Neural progenitor cell (in vitro differentiated cells): ENCODE results near the gene STAG1. TPM values are rescaled to one million over a fixed set of nuclear protein-coding genes. Genes with fewer than 3 reads are reported as not detected.

ENCODE experiments used
- DNase-seq: peaks from one replicate; pipeline ENCODE4 v3.0.0-alpha.2; 2016; ENCODE audit warnings: low spot score
- H2AFZ ChIP-seq: fragments of 200-600 bp; sonication (generic); replicated peaks from 2 replicates; pipeline ENCODE4 v1.6.1; 2016; ENCODE audit warnings: antibody characterized with exemption
- H3F3A ChIP-seq: fragments of 200-600 bp; sonication (generic); 2 replicates; pipeline ENCODE4 v1.6.1; 2016; ENCODE audit warnings: antibody characterized with exemption, low read depth
- H3K27ac ChIP-seq: fragments of 200-600 bp; sonication (generic); 2 replicates; pipeline ENCODE4 v1.5.1; 2016; ENCODE audit warnings: mild to moderate bottlenecking
- H3K27me3 ChIP-seq: fragments of 200-600 bp; sonication (generic); 2 replicates; pipeline ENCODE4 v1.6.1; 2016; ENCODE audit warnings: mild to moderate bottlenecking, moderate library complexity
- H3K36me3 ChIP-seq: fragments of 200-600 bp; sonication (generic); 2 replicates; pipeline ENCODE4 v1.5.1; 2016
- H3K4me1 ChIP-seq: fragments of 200-600 bp; sonication (generic); 2 replicates; pipeline ENCODE4 v1.6.1; 2016; ENCODE audit warnings: mixed run types
- H3K4me2 ChIP-seq: fragments of 200-600 bp; sonication (generic); 2 replicates; pipeline ENCODE4 v1.6.1; 2016
- H3K4me3 ChIP-seq: fragments of 200-600 bp; sonication (generic); 2 replicates; pipeline ENCODE4 v1.5.1; 2016
- H3K79me2 ChIP-seq: fragments of 200-600 bp; sonication (generic); 2 replicates; pipeline ENCODE4 v1.6.1; 2016; ENCODE audit warnings: low read depth
- H3K9ac ChIP-seq: fragments of 200-600 bp; sonication (generic); 2 replicates; pipeline ENCODE4 v1.6.1; 2016
- H3K9me3 ChIP-seq: fragments of 200-600 bp; sonication (generic); 2 replicates; pipeline ENCODE4 v1.5.1; 2016; ENCODE audit warnings: low read depth
- H4K20me1 ChIP-seq: fragments of 200-600 bp; sonication (generic); 2 replicates; pipeline ENCODE4 v1.6.1; 2016; ENCODE audit warnings: low read depth
- H3K27ac Mint-ChIP-seq: 3 replicates; pipeline ENCODE4 v1.8.0; 2021; ENCODE audit warnings: mixed read lengths
- H3K27me3 Mint-ChIP-seq: 2 replicates; pipeline ENCODE4 v1.8.0; 2022; ENCODE audit warnings: low read depth, mild to moderate bottlenecking, inconsistent platforms, moderate library complexity, mixed read lengths; ENCODE audit not compliant: insufficient read depth
- H3K36me3 Mint-ChIP-seq: 3 replicates; pipeline ENCODE4 v1.8.0; 2021; ENCODE audit warnings: mixed read lengths
- H3K4me1 Mint-ChIP-seq: 3 replicates; pipeline ENCODE4 v1.8.0; 2021; ENCODE audit warnings: mixed read lengths
- H3K4me3 Mint-ChIP-seq: 3 replicates; pipeline ENCODE4 v1.8.0; 2021; ENCODE audit warnings: mild to moderate bottlenecking, moderate library complexity, mixed read lengths
- H3K9me3 Mint-ChIP-seq: 3 replicates; pipeline ENCODE4 v1.8.0; 2020; ENCODE audit warnings: mixed read lengths
- EZH2 ChIP-seq: fragments of 200-600 bp; sonication (generic); IDR thresholded peaks from 2 replicates; pipeline ENCODE4 v1.6.1; 2017; ENCODE audit warnings: antibody characterized with exemption, mild to moderate bottlenecking, moderate library complexity
- EZH2phosphoT487 ChIP-seq: fragments of 200-600 bp; sonication (generic); IDR thresholded peaks from 2 replicates; pipeline ENCODE4 v1.6.1; 2017; ENCODE audit warnings: antibody characterized with exemption
- total RNA-seq: library from RNA; depleted of rRNA; stranded (reverse); fragments of >200 nt; gene quantifications from 2 replicates; pipeline ENCODE4 v1.2.3, GENCODE V29; 2015; ENCODE audit warnings: low replicate concordance
- TF ChIP-seq, protein P1 (sequence below): fragments of 200-600 bp; sonication (generic); IDR thresholded peaks from 2 replicates; pipeline ENCODE4 v1.5.1; 2017; ENCODE audit warnings: antibody characterized with exemption, mild to moderate bottlenecking

STAG1 gene
- total RNA-seq, 1 donor from 2014 or later, result 38.3 TPM

DNA sequence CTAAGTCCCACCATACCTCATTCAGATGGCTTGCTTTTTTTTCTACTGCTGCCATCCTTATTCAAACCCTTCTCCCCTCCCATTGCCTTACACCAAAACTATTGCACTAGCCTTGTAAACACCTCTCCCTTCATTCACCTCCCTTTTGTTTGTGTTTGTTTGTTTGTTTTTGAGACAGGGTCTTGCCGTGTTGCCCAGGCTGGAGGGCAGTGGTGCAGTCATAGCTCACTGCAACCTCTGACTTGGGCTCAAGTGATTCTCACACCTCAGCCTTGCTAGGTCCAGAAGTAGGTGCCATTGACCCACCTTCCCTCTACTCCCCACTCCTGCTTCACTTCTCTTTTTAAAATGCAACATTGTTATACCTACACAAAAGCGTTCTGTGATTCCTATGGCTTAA lies 3.0 kb upstream of the STAG1 start:
- H3K27ac Mint-ChIP-seq, result peak overlapping the region; percentile 23
- H3F3A ChIP-seq, result peaks cover 37% of the 10 kb centered on the region
- no peaks in the 10 kb centered on the region for H3K9me3 ChIP-seq
- H3K36me3 Mint-ChIP-seq, result peaks cover 12% of the 10 kb centered on the region
- H3K4me3 ChIP-seq, result no peak overlapping the region
- H3K79me2 ChIP-seq, result peaks cover 22% of the 10 kb centered on the region
- no peak overlapping the region for H3K4me2 ChIP-seq
- H3K4me1 Mint-ChIP-seq, result peaks cover 22% of the 10 kb centered on the region
- no peak for DNase-seq
- H3K27me3 ChIP-seq, result no peaks in the 10 kb centered on the region
- H2AFZ ChIP-seq, result no peak overlapping the region
- H3K27me3 Mint-ChIP-seq, result peaks cover 7% of the 10 kb centered on the region
- no peak overlapping the region for H3K9ac ChIP-seq
- H4K20me1 ChIP-seq, result no peaks in the 10 kb centered on the region
- H3K27ac ChIP-seq, result no peak overlapping the region
- H3K9me3 Mint-ChIP-seq, result peaks cover 7% of the 10 kb centered on the region
- peaks cover 21% of the 10 kb centered on the region for H3K4me1 ChIP-seq
- TF ChIP-seq EZH2phosphoT487, result no peak
- TF ChIP-seq, protein P1, sequence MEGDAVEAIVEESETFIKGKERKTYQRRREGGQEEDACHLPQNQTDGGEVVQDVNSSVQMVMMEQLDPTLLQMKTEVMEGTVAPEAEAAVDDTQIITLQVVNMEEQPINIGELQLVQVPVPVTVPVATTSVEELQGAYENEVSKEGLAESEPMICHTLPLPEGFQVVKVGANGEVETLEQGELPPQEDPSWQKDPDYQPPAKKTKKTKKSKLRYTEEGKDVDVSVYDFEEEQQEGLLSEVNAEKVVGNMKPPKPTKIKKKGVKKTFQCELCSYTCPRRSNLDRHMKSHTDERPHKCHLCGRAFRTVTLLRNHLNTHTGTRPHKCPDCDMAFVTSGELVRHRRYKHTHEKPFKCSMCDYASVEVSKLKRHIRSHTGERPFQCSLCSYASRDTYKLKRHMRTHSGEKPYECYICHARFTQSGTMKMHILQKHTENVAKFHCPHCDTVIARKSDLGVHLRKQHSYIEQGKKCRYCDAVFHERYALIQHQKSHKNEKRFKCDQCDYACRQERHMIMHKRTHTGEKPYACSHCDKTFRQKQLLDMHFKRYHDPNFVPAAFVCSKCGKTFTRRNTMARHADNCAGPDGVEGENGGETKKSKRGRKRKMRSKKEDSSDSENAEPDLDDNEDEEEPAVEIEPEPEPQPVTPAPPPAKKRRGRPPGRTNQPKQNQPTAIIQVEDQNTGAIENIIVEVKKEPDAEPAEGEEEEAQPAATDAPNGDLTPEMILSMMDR, result no peak
- peak overlapping the region; percentile 7 for H3K4me3 Mint-ChIP-seq
- no peaks in the 10 kb centered on the region for H3K36me3 ChIP-seq

DNA sequence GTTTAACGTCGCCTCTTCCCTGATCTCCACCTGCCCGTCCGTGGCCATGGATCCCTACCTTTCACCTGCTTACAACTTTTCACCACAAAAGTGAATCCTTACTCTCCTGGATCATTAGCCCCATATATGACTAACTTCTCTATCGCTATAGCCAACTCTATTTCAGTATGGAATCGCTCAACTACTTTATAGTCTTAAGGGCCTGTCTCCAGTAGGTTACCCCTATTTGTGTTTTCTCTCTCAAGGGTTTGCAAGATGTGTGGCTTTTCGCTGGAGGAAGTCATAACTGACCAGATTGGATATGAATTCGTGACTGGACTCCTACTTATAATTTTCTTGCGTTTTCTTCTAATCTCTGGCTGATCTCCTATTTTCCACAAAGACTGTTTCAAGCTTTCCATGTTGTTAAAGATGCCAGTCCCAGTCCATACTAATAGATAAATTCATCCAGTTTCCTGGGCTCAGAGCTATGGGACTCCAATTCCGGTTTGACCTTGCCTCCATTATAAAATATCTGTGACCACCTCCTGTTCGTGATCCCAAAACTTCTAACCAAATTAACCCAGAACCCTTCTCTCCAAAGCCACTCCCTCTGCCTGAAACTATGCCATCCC lies 1.3 kb upstream of the STAG1 start:
- H3K4me3 Mint-ChIP-seq, result peak overlapping the region; percentile 81
- Histone ChIP-seq H4K20me1 (no peaks in the 10 kb centered on the region), H2AFZ (peak overlapping the region; percentile 78), H3K4me2 (peak overlapping the region; percentile 81), H3K4me3 (peak overlapping the region; percentile 77), H3K27me3 (no peaks in the 10 kb centered on the region), H3K36me3 (no peaks in the 10 kb centered on the region), H3K9ac (peak overlapping the region; percentile 67), H3K79me2 (peaks cover 40% of the 10 kb centered on the region), H3K9me3 (no peaks in the 10 kb centered on the region), H3K27ac (peak overlapping the region; percentile 95), H3K4me1 (peaks cover 39% of the 10 kb centered on the region), H3F3A (peaks cover 38% of the 10 kb centered on the region)
- H3K27ac Mint-ChIP-seq, result peak overlapping the region; percentile 89
- TF ChIP-seq EZH2phosphoT487 (no peak), EZH2 (no peak)
- TF ChIP-seq, protein P1, result no peak
- H3K36me3 Mint-ChIP-seq, result peaks cover 12% of the 10 kb centered on the region
- H3K27me3 Mint-ChIP-seq, result peaks cover 7% of the 10 kb centered on the region
- DNase-seq, result no peak
- H3K9me3 Mint-ChIP-seq, result peaks cover 6% of the 10 kb centered on the region
- H3K4me1 Mint-ChIP-seq, result peaks cover 38% of the 10 kb centered on the region

DNA sequence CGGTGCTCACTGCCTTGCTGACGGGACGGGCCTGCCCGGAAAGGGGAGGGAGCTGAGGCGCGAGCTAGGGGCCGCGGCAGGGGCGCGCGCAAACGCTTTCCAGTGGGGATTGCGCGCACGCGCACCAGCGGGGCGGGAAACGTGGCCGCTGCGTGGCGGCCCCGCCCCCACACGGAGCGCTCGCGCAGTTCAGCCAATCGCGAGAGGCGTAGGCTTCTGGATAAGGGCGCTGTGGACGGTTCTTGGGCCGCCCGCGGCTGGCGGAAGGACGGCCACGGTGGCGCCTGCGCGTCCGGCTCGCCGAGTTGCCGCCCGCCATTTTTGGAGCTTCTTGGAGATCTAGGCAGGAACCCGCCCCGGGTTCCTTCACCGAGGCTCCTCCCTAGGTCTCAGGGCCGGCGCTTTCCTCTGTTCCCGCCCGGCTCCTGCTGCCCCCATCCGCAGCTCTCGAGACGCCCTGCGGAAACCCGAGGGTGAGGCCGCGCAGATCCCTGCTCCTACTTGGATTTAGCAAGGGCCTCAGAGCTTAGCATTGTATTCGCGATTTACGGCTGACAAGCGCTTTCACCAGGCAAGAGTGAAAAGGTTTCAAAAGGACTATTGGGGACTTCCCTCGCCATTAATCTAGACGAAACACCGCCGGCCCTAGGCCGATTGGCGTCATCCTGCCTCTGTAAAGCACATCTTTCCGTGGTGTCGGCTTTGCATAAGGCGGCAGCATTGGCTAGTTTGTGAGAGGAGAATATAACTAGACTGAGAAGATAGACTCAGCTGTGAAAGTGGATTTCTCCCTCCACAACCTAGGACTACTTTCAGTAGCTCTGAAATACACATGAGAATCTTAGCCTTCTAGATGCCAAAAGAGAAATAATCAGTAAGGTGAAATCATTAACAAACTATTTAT lies 496 bp upstream of the STAG1 start:
- peaks cover 4% of the 10 kb centered on the region for H3K9me3 Mint-ChIP-seq
- H3K4me1 Mint-ChIP-seq, result peaks cover 39% of the 10 kb centered on the region

More for the DNA sequence above, 496 bp upstream of the STAG1 start:
- DNase-seq, result peak; percentile 99
- H3K27ac ChIP-seq, result peak overlapping the region; percentile 95
- H2AFZ ChIP-seq, result peak overlapping the region; percentile 78
- H3K79me2 ChIP-seq, result peaks cover 48% of the 10 kb centered on the region
- H3K9me3 ChIP-seq, result no peaks in the 10 kb centered on the region
- peaks cover 40% of the 10 kb centered on the region for H3K4me1 ChIP-seq
- peak overlapping the region; percentile 81 for H3K4me2 ChIP-seq
- H3K4me3 ChIP-seq, result peak overlapping the region; percentile 77
- H3K4me3 Mint-ChIP-seq, result peak overlapping the region; percentile 81
- peak overlapping the region; percentile 67 for H3K9ac ChIP-seq
- H3K27me3 Mint-ChIP-seq, result peaks cover 7% of the 10 kb centered on the region
- no peaks in the 10 kb centered on the region for H3K27me3 ChIP-seq
- H3F3A ChIP-seq, result peaks cover 38% of the 10 kb centered on the region
- no peaks in the 10 kb centered on the region for H4K20me1 ChIP-seq
- TF ChIP-seq, protein P1, result peak; percentile 11
- no peak for TF ChIP-seq EZH2phosphoT487
- TF ChIP-seq EZH2, result no peak
- peak overlapping the region; percentile 95 for H3K27ac Mint-ChIP-seq
- H3K36me3 ChIP-seq, result no peaks in the 10 kb centered on the region
- H3K36me3 Mint-ChIP-seq, result peaks cover 12% of the 10 kb centered on the region
